HL-60 (cell line): ENCODE measurements around the gene AIF1.

Experiments used
- CTCF ChIP-seq: IDR thresholded peaks from one replicate; pipeline ENCODE4 v1.5.1; 2011; ENCODE audit warnings: low read length, control low read depth, inconsistent platforms; ENCODE audit not compliant: insufficient read depth
- TF ChIP-seq, protein P1 (sequence below): IDR thresholded peaks from 2 replicates; pipeline ENCODE4 v1.6.1; 2012; ENCODE audit warnings: low read depth; ENCODE audit not compliant: insufficient replicate concordance

GRCh38 chr6:31617010-31617409, 2.0 kb downstream of the AIF1 start:
- TF ChIP-seq CTCF = no peak
- TF ChIP-seq, protein P1, sequence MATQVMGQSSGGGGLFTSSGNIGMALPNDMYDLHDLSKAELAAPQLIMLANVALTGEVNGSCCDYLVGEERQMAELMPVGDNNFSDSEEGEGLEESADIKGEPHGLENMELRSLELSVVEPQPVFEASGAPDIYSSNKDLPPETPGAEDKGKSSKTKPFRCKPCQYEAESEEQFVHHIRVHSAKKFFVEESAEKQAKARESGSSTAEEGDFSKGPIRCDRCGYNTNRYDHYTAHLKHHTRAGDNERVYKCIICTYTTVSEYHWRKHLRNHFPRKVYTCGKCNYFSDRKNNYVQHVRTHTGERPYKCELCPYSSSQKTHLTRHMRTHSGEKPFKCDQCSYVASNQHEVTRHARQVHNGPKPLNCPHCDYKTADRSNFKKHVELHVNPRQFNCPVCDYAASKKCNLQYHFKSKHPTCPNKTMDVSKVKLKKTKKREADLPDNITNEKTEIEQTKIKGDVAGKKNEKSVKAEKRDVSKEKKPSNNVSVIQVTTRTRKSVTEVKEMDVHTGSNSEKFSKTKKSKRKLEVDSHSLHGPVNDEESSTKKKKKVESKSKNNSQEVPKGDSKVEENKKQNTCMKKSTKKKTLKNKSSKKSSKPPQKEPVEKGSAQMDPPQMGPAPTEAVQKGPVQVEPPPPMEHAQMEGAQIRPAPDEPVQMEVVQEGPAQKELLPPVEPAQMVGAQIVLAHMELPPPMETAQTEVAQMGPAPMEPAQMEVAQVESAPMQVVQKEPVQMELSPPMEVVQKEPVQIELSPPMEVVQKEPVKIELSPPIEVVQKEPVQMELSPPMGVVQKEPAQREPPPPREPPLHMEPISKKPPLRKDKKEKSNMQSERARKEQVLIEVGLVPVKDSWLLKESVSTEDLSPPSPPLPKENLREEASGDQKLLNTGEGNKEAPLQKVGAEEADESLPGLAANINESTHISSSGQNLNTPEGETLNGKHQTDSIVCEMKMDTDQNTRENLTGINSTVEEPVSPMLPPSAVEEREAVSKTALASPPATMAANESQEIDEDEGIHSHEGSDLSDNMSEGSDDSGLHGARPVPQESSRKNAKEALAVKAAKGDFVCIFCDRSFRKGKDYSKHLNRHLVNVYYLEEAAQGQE = no peak
